Vagina (tissue), 2 donors: ENCODE data around the gene PNPLA8. TPM values are rescaled to one million over a fixed set of nuclear protein-coding genes. Genes with fewer than 3 reads are reported as not detected.

Source experiments
- DNase-seq, 2 donors: peaks; one replicate each; pipeline ENCODE4 v3.0.0-alpha.2; 2017; ENCODE audit errors: extremely low spot score in 2 of 2
- H3K27ac ChIP-seq: fragments of 200-600 bp; sonication (generic); one replicate; pipeline ENCODE4 v1.5.1; 2019
- H3K27me3 ChIP-seq: fragments of 200-600 bp; sonication (generic); one replicate; pipeline ENCODE4 v1.5.1; 2019
- H3K36me3 ChIP-seq, 2 donors: fragments of 200-600 bp; sonication (generic); one replicate each; pipeline ENCODE4 v1.5.1; 2017 to 2019
- H3K4me1 ChIP-seq: fragments of 200-600 bp; sonication (generic); one replicate; pipeline ENCODE4 v1.5.1; 2019
- H3K4me3 ChIP-seq, 2 donors: fragments of 200-600 bp; sonication (generic); 1 replicate in 1 of 2; 2 replicates in 1 of 2; pipeline ENCODE4 v1.5.1; 2016 to 2019
- H3K9me3 ChIP-seq: fragments of 200-600 bp; sonication (generic); one replicate; pipeline ENCODE4 v1.5.1; 2019
- CTCF ChIP-seq, 3 experiments: fragments of 450-650 bp in 2 of 3; fragments of 200-600 bp in 1 of 3; sonication (generic) in 1 of 3; IDR thresholded peaks; one replicate each; pipeline ENCODE4 v1.5.1; 2017 to 2019; ENCODE audit warnings: antibody characterized with exemption in 3 of 3, mild to moderate bottlenecking in 2 of 3, moderate library complexity in 2 of 3
- POLR2A ChIP-seq, 2 donors: fragments of 450-650 bp; IDR thresholded peaks; one replicate each; pipeline ENCODE4 v1.6.1; 2017; ENCODE audit warnings: antibody characterized with exemption in 2 of 2, mild to moderate bottlenecking in 2 of 2, moderate library complexity in 2 of 2
- POLR2AphosphoS5 ChIP-seq, 2 donors: sonication (generic); formaldehyde crosslinking; IDR thresholded peaks; one replicate each; pipeline ENCODE4 v1.9.0; 2017; ENCODE audit warnings: antibody characterized with exemption in 2 of 2, mild to moderate bottlenecking in 2 of 2, low read depth in 1 of 2; ENCODE audit not compliant: insufficient read depth in 1 of 2
- intact Hi-C: fragments of 100-400 bp; cut with DNase I; formaldehyde crosslinking; loops from one replicate; pipeline ENCODE4 v1.15.1; 2023
- total RNA-seq: library from RNA; depleted of rRNA; stranded (reverse); fragments of >200 nt; gene quantifications from one replicate; pipeline ENCODE4 v1.2.3, GENCODE V29; 2016

Gene PNPLA8
- total RNA-seq = 18.7 TPM

- peaks cover 48% of the 10 kb centered on the region for H3K4me1 ChIP-seq
Measured at GRCh38 chr7:108525985-108526767, at the start of gene PNPLA8. TSS of gene PNPLA8 (minus strand) at chr7:108526135. CDS start at chr7:108515491, 10,644 bp downstream.

GRCh38 chr7:108575156-108575555 lies 49.2 kb upstream of the PNPLA8 start:
- H3K27ac ChIP-seq = no peak overlapping the region
- no peaks in the 10 kb centered on the region for H3K9me3 ChIP-seq
- no peak overlapping the region for H3K4me3 ChIP-seq
- TF ChIP-seq CTCF (IDR thresholded peaks at IDR 0.05) (no peak), POLR2AphosphoS5 (IDR thresholded peaks at IDR 0.05; ENCODE audit: insufficient read depth in 1 of 2, low read depth in 1 of 2) (no peak), POLR2A (IDR thresholded peaks at IDR 0.05) (no peak)
- H3K27me3 ChIP-seq = no peaks in the 10 kb centered on the region
- peaks cover 3 to 29% of the 10 kb centered on the region in 2 donors for H3K36me3 ChIP-seq
- no peak for DNase-seq
- peaks cover 22% of the 10 kb centered on the region for H3K4me1 ChIP-seq
- intact Hi-C loops = no loop called here

More at GRCh38 chr7:108525985-108526767, at the start of gene PNPLA8:
- H3K4me3 ChIP-seq = peak within 1 kb of the TSS; percentile 72 to 75
- H3K36me3 ChIP-seq = no peaks in the 10 kb centered on the region
- peak; percentile 100 for DNase-seq
- TF ChIP-seq POLR2AphosphoS5 (IDR thresholded peaks at IDR 0.05; ENCODE audit: insufficient read depth in 1 of 2, low read depth in 1 of 2) (peak; percentile 92 to 98), CTCF (IDR thresholded peaks at IDR 0.05) (no peak), POLR2A (IDR thresholded peaks at IDR 0.05) (peak; percentile 51 to 94)
- peak within 1 kb of the TSS; percentile 97 for H3K27ac ChIP-seq
- intact Hi-C loops = loop anchor here (2.0 kb wide), 1 partner anchor 43 kb away; the partner anchor contains the start of genes DNAJB9 and THAP5
- H3K9me3 ChIP-seq = no peaks in the 10 kb centered on the region
- no peaks in the 10 kb centered on the region for H3K27me3 ChIP-seq

- no peak overlapping the region for H3K27ac ChIP-seq
- H3K4me3 ChIP-seq = no peak overlapping the region
- intact Hi-C loops = no loop called here
- H3K4me1 ChIP-seq = peaks cover 34% of the 10 kb centered on the region
- no peak for DNase-seq
- TF ChIP-seq CTCF (IDR thresholded peaks at IDR 0.05) (no peak), POLR2AphosphoS5 (IDR thresholded peaks at IDR 0.05; ENCODE audit: insufficient read depth in 1 of 2, low read depth in 1 of 2) (no peak), POLR2A (IDR thresholded peaks at IDR 0.05) (no peak)
- H3K9me3 ChIP-seq = no peaks in the 10 kb centered on the region
- H3K36me3 ChIP-seq = peaks cover 3 to 14% of the 10 kb centered on the region in 2 donors
- no peaks in the 10 kb centered on the region for H3K27me3 ChIP-seq
Measured at GRCh38 chr7:108572480-108572879, 46.5 kb upstream of the PNPLA8 start.

- Histone ChIP-seq H3K27me3 (no peaks in the 10 kb centered on the region), H3K27ac (peak overlapping the region; percentile 97), H3K9me3 (no peaks in the 10 kb centered on the region), H3K4me3 (peak overlapping the region; percentile 85 to 94), H3K36me3 (peaks cover 3 to 13% of the 10 kb centered on the region in 2 donors), H3K4me1 (peaks cover 34% of the 10 kb centered on the region)
- intact Hi-C loops = no loop called here
- TF ChIP-seq POLR2A (IDR thresholded peaks at IDR 0.05) = peak in 1 of 2 donors; percentile 2
- TF ChIP-seq POLR2AphosphoS5 (IDR thresholded peaks at IDR 0.05; ENCODE audit: insufficient read depth in 1 of 2, low read depth in 1 of 2) = peak in 1 of 2 donors; percentile 9
- TF ChIP-seq CTCF (IDR thresholded peaks at IDR 0.05) = no peak
- no peak for DNase-seq
Measured at GRCh38 chr7:108570146-108570755, 44.3 kb upstream of the PNPLA8 start.
